GM10248 (cell line): Measurements from ENCODE around the gene FCRL4.
"Not testable (repeated sequence)": the region's sequence is repeated elsewhere in the genome, so short reads cannot be mapped to it uniquely, and the experiment has no call there.

ENCODE experiments used
- CTCF ChIA-PET: fragments of 300-600 bp; sonication (Branson Sonifier 250); formaldehyde crosslinking; extraction: SDS; loops from one replicate; lab custom pipeline; 2021; ENCODE audit warnings: antibody characterized with exemption; lab: Yijun Ruan, JAX
- POLR2A ChIA-PET: fragments of 350-650 bp; sonication (Branson Sonifier 250); formaldehyde crosslinking; extraction: SDS; loops from one replicate; lab custom pipeline; 2020; ENCODE audit warnings: antibody characterized with exemption; lab: Yijun Ruan, JAX
- DNase-seq: peaks from one replicate; pipeline ENCODE4 v3.0.0; 2012; ENCODE audit errors: extremely low spot score
- TF ChIP-seq, protein P1 (sequence below): IDR thresholded peaks from 2 replicates; pipeline ENCODE4 v1.5.1; 2012; ENCODE audit warnings: mild to moderate bottlenecking, low read depth; ENCODE audit errors: extremely low read depth, missing control alignments, control extremely low read depth

The FCRL4 gene

GRCh38 chr1:157574836-157575235 lies 23.0 kb downstream of the FCRL4 start:
- DNase-seq, result no peak
- POLR2A ChIA-PET, result no interaction called here
- TF ChIP-seq, protein P1, sequence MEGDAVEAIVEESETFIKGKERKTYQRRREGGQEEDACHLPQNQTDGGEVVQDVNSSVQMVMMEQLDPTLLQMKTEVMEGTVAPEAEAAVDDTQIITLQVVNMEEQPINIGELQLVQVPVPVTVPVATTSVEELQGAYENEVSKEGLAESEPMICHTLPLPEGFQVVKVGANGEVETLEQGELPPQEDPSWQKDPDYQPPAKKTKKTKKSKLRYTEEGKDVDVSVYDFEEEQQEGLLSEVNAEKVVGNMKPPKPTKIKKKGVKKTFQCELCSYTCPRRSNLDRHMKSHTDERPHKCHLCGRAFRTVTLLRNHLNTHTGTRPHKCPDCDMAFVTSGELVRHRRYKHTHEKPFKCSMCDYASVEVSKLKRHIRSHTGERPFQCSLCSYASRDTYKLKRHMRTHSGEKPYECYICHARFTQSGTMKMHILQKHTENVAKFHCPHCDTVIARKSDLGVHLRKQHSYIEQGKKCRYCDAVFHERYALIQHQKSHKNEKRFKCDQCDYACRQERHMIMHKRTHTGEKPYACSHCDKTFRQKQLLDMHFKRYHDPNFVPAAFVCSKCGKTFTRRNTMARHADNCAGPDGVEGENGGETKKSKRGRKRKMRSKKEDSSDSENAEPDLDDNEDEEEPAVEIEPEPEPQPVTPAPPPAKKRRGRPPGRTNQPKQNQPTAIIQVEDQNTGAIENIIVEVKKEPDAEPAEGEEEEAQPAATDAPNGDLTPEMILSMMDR, result no peak
- CTCF ChIA-PET, result interaction anchor here (1.6 to 6.3 kb wide), 2 partner anchors 14 to 116 kb away, joined by 5 to 48 read pairs; no protein-coding TSS in a partner anchor

DNA sequence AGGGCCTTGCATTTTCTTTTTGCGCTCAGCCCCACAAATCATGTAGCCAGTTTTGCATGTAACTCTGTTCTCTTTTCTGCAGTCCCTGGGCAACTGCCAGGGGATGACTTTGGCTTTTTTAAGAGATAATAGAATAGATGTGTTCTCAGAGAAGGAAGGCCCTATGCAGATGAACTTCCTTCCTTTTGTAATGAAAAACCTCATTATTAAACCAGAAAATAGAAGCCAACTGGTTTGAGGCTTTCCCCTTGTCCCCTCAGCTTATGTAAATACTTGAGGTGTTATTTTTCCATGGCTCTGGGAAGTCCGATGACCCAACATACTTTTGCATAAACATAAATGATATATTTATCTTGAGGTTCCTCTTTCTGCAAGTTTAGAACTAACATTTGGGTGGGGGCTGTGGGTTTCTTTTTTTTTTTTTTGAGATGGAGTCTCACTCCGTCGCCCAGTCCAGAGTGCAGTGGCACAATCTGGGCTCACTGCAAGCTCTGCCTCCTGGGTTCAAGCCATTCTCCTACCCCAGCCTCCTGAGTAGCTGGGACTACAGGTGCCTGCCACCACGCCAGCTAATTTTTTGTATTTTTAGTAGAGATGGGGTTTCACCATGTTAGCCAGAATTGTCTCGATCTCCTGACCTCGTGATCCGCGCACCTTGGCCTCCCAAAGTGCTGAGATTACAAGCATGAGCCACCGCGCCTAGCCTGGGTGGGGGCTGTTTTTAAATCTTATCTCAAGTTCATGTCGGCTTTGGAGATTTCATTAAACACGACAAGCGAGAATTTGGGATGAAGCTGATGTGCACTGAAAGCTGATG lies 31.2 kb downstream of the FCRL4 start:
- TF ChIP-seq, protein P1, result no peak
- peak; percentile 28 for DNase-seq
- POLR2A ChIA-PET, result no interaction called here
- CTCF ChIA-PET, result interaction anchor here (0.9 to 4.2 kb wide), 3 partner anchors 14 to 124 kb away, joined by 3 to 34 read pairs (median 4); no protein-coding TSS in a partner anchor

DNA sequence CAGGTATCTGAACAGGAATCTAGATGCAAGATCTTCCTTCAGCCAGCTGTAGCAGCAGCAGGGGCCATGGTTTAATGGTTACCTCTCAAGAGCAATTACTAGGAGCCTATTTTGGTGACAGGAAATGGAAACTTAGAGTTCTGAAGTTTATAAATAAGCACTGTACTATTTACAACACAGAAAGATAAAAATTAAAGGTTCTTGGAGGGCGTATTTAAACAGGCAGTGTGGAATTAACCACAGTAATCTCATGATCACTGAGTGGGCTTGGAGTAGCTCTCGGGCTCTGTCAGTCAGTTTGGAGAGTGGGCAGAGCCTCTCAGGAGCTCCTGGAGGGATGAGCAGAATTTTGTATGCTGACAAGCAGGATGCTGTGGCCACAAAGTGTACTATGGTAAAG lies 35.4 kb downstream of the FCRL4 start:
- ChIA-PET POLR2A (no interaction called here), CTCF (interaction anchor here (0.9 to 4.0 kb wide), 7 partner anchors 9 to 474 kb away, joined by 3 to 26 read pairs (median 4); no protein-coding TSS in a partner anchor)
- TF ChIP-seq, protein P1, result no peak
- peak; percentile 41 for DNase-seq

DNA sequence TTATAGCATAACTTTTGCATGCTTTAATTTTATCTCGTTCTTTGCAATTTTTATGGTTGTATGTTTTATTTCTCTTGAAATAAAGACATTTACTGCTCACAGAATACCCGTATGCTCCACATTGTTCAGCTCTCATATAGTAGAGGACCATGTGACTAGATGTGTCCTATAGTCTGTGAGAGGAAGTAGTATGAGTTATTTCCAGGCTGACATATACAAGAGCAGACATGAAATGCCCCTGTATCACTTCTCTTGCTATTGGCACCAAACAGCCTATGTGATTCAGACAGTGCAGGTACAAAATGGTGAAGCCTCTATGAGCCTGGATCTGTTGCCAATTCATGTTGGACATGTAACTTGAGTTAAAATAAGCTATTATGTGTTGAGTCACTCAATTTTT lies 39.8 kb downstream of the FCRL4 start:
- ChIA-PET POLR2A (no interaction called here), CTCF (interaction anchor here (1.0 kb wide), 2 partner anchors 11 to 22 kb away, joined by 3 read pairs; no protein-coding TSS in a partner anchor)

DNA sequence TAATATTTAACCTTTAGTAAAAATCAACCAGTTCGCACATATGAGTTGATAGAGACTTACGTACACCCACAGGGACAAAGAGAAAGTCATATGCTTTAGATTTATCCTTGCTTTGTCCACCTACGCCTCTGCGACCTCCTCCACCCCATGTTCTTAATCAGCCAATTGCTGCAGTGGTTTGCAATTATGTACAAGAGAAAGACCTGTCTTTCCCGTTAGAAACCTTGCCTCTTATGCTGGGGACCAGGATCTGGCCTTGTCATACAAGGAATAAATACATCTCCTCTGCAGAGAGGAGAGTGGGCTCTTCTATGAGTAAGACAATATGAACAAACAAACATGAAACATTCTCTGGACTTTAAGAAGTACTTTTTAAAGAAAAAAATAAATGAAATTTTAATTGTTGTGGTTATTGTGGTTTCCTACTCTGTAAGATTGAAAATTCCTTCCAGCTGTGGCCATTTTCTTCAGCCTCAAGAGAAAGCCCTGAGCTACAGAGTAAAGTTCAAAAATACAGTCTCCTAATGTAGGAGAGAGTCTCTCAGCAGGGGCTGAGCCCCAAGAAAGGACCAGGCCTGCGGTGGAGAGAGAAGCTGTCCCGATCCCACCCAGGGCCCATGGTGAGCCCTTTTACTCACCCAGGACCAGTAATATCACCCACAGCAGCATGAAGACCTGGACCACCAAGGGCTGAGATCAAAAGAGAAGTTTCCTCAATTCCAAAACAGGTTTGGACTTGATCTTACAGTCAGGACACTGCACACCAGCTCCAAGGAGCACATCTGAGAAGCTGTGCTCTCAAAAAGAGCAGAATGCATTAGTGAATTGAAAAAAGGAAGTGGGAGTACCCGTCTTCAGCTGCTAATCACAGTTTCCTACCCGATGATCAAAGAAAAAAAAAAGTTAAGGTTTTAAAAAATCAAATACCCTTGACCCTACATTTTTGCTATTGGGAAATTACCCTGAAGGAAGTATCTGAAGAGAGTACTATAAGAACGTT lies 45.9 kb downstream of the FCRL4 start, which contains the start of gene FCRL5:
Gene FCRL5, minus strand, starts transcription at position 822 of the 1,000 bp plus-strand sequence. Its CDS starts 153 bp downstream, at position 669.
- peak; percentile 28 for DNase-seq
- TF ChIP-seq, protein P1, result no peak
- ChIA-PET POLR2A (no interaction called here), CTCF (interaction anchor here (0.7 to 3.1 kb wide), 5 partner anchors 8 to 181 kb away, joined by 3 to 11 read pairs (median 3); no protein-coding TSS in a partner anchor)

More for the DNA sequence above, 39.8 kb downstream of the FCRL4 start:
- TF ChIP-seq, protein P1, result no peak
- DNase-seq, result no peak

DNA sequence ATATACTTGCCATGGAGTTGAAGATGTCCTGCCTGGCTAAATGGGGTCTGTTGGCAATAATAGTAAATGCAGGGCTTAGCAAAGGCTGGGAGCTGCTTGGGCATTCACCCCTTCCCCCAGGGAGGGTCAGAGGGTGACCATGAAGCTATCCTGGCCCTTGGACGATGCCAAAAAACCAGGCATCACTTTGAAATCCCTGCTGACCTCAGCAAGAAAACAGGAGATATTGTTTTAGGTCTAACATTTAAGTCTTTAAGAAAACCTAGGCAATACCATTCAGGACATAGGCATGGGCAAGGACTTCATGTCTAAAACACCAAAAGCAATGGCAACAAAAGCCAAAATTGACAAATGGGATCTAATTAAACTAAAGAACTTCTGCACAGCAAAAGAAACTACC lies 49.8 kb downstream of the FCRL4 start:
- CTCF ChIA-PET, result interaction anchor here (1.6 kb wide), 1 partner anchor 32 kb away, joined by 3 read pairs; no protein-coding TSS in a partner anchor
- DNase-seq, POLR2A ChIA-PET: not testable (repeated sequence)
